ENCODE data around the gene INMT.
"Not testable (repeated sequence)": the region's sequence is repeated elsewhere in the genome, so short reads cannot be mapped to it uniquely, and the experiment has no call there.

The INMT gene

DNA sequence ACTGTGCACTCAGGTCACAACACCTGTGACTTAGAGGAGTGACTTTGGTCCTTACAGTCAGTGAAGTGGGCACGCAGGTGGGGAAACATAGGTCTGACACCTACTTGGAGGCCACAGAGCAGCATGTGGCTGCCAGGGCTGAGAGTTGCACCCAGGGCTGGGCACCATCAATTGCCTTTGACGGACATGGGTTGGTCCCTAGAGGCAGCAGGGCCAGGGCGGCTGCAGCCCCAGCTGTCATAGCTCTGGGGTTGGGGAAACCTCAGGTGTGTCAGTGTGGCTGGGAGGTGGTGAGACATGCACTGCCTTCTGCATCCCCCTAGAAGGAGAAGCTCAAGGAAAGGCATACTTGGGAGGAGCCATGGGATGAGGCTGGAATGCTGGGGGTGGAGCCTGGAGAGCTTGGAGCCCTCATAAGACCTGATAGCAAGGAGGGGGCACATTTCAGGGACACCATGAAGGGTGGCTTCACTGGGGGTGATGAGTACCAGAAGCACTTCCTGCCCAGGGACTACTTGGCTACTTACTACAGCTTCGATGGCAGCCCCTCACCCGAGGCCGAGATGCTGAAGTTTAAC is at the start of gene INMT:
Gene INMT, plus strand, starts transcription at position 440 of the 578 bp plus-strand sequence. Its CDS starts 16 bp downstream, at position 456.
- DNase-seq = no peak

DNA sequence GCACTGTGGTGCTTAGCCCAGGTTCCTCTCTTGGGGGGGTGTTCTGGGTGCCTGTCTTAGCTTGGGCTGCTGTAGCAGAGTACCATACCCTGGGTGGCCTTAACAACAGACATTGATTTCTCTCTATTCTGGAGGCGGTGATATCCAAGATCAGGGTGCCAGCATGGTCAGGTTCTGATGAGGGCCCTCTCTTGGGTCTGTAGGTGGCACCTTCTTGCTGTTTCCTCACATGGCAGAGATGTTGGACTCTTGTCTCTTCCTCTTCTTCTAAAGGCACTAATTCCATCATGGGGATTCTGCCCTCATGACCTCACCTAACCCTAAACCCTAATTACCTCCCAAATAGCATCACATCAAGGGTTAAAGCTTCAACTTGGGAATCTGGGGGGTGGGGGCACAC is 49.7 kb upstream of the INMT start:
- no peak for DNase-seq

DNA sequence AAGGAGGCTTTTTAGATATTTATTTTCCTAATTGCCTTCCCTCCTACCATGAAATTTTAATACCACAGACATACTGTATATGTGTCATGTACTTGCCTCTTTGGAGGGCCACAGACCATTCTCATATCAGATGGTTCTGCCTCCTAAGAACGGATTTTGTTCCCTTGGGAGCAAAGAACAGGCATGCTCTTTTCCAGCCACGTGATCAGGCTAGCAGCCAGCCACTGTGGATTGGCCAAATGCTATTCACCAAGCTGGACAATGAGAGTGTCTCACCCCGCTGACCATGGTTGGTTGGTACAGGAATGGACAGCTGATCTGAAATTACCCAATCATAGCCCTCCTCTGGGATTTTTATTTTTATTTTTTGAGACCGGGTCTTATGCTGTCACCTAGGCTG is 48.2 kb upstream of the INMT start:
- no peak for DNase-seq

DNA sequence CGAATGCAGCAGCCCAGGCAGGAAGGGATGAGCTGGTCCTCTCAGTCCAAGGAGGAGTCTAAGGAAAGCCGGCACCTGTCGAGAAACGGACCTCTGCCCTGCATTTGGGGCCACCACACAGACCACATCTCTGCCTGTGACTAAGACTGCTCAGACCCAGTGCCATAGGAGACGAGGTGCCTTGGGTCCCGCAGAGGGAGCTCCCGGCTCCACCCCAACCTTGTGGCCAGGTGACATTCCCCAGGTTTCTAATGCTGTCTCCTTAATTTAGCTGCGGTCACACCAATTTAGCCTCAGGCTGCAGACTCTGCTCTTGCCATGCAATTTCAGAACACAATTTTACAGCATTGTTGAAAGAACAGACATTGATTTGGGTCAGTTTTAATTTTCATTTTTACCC is 46.9 kb upstream of the INMT start:
- DNase-seq = no peak

DNA sequence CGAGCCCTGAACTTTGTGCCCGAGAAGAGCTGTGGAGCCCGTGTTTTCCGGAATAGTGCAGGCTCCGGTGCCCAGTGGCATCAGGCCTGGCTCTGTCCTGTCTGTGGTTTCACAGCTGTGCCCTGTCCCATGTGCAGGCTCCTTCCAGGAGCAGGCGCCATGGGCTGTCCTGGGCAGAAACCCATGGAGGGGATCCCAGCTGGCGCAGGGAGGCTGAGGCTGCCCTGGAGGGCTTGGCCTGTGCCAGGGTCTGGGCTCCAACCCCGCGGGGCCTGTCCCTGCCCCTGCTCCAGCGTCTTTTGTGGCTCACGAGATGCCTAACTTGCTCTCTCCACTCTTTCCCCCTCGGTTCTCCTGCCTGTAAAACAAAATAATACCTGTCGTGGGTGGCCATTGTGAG is 46.3 kb upstream of the INMT start:
- no peak for DNase-seq

DNA sequence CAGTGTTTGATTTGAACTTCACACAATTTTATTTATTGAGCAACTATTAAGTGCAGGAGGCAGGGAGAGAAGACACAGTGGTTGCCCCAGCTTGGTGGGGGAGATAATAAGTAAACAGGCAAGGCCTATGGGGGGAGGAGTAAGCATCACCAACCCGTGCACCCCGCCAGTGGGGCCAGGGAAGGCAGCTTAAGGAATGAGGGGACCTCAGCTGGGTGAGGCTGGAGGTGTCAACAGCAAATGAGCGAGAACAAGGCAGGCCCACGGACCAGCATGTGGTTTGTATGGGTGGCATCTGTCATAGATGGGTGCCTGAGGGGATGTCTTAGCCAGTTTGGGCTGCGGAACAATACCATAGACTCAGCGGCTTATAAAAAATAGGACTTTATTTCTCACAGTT is 45.6 kb upstream of the INMT start:
- DNase-seq = no peak

DNA sequence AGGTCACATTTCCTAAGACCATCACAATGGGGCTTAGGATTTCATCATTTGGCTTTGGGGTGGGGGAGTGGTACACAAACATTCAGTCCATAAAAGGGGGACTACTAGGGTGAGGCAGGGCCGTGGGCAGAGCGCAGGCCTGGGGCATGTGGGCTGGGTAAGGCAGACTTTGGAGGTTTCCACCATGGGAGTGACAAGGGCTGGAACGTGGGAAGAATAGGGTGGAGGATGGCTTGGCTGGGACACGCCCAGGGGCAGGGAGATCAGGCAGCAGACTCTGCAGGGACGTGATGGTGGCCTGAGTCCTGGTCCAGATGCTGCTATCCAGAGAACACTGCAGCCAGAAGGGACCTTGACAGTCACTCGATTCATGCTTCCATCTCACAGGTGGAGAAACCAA is 45.0 kb upstream of the INMT start:
- DNase-seq = no peak

DNA sequence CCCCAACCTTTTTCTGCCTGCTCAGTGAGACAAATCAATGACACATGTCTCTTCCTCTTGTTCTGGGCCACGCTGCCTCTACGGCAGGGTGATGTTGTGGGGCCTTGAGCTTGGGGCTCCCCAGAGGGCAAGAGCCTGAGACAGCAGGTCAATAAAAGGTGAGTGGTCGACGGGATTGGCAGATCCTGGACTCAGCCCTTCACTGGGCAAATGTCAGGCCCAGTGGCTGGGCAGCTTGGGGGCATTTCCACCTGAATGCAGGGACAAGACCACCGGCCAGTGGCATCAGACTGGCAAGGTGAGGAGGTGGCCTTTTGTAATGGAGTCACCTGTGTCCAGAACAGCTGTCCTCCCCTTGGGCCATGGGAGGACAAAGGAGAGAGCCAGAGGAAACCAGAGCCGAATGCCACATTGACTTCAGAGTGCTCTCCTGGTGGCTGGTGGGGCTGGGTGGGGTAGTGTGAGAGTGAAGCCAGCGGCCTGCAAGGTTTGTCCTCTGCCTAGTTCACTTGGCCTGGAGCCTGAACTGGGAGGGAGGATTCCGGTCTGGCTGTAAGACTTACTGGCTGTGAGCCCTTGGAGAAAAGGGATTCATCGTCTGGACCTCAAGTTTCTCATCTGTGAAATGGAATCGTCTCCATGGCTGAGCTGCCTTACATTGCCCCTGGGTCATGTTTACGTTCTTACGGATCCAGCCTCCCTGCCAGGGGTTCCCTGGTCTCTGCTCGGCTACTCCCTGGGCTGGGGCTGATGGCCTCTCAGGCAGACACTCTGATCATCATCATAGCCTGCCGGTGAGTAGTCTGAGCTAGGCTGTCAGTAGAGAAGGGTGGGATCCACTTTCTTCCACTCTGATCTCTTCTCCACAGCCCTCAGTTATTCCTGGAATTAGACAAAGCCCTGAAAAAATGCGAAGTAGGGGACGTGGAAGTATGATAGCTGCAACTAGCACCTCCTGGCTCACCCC is 44.3 kb upstream of the INMT start:
- no peak for DNase-seq

DNA sequence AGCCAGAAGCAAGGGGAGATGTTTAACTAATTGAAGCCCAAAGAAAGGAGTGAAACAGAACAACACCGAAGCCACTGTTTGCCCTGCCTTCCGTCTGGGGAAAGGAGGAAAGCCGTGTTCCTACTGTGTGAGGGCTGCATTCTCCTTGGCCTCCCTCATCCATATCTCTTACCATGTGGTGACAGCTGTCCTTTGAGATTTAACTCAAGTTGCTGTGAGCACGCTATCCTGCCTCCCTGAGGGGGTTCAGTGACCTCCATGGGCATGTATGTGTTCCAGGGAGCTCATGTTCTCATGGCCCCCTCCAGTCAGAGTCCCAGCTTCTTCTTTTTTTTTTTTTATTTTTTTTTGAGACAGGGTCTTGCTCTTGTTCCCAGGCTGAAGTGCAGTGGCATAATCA is 43.5 kb upstream of the INMT start:
- DNase-seq = no peak

DNA sequence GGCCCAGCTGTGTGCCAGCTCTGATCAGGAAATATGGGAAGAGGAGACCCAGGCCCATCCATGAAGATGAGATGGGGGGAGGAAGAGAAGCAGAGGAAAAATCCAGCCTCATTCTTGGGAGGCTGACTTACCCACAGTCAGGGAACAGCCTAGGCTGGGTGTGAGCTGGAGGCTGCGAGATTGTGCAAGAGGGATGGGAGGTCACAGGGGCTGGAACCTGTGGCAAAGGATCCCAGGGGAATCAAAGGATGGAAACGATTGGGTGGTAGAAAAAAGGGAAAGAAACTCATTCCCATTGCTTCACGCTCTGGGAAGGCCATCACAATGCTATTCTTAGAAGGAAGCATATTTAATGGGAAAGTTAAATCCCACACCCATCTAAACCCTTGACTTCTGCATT is 43.0 kb upstream of the INMT start:
- DNase-seq = no peak

DNA sequence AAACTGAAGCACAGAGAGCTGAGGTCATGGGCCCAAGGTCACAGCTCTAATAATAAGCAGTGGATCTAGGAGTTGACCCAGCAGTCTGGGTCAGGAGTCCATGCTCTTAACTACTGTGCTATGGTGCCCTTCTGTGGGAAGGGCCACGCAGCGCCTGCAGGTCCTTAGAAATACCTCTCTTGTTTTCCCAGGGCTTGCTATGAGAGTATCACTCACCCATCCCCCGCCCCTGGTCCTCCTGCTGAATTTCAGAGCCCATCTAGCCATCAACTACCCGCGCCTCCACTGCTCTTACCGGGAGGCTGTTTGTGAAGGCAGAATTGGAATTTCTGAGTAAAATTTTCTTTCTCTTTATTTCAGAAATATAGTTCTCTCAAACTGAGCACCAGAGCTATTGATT is 42.4 kb upstream of the INMT start:
- no peak for DNase-seq

DNA sequence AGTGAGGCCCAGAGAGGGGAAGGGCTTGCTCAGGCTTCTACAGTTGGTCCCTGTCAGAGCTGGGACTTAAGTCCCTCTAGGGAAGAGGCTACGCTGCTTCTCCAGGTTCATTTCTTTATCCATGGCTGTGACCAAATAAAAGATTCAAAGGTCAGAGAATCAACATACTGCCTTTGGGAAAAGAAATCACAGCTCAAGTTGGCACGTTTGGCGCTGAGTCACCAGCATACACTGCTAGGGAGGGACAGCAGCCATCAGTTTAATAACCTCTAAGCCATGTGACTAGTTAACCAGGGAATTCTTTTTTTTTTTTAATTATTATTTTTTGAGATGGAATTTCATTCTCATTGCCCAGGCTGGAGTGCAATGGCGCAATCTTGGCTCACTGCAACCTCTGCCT is 41.3 kb upstream of the INMT start:
- no peak for DNase-seq

DNA sequence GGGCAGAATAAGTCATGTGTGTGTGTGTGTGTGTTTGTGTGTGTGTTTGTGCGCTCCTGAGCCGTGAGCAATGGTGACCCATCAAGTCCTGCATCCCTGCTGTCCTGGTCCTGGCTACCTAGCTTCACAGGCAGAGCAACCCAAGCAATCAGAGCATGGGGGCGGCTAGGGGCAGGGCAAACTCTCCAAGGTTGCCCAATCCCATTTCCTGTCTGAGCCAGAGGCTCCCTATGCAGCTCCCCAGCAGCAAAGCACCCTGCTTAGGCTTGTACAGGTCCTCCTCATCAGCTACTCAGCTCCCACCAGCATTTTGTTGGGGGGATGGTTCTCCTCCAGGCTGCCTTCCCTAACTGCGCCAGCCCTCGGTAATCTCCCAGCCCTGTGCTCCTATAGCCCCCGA is 38.5 kb upstream of the INMT start:
- DNase-seq = no peak

DNA sequence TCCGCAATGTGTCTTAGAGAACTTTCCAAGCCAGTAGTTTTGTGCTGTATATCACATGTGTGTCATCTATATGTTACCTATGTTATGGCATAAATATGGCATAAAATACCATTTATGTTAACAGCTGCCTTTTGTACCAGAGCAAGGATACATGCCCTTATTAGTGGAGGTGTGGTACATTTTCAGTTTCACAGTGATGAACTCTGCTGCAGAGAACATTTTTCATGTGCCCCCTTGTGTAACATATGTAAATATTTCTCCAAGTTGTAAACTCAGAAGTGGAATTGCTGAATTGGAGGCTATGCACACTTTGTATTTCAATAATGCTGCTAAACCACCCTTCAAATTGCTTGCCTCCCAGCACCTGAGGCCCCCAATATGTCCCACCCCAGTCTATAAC is 37.8 kb upstream of the INMT start:
- no peak for DNase-seq

DNA sequence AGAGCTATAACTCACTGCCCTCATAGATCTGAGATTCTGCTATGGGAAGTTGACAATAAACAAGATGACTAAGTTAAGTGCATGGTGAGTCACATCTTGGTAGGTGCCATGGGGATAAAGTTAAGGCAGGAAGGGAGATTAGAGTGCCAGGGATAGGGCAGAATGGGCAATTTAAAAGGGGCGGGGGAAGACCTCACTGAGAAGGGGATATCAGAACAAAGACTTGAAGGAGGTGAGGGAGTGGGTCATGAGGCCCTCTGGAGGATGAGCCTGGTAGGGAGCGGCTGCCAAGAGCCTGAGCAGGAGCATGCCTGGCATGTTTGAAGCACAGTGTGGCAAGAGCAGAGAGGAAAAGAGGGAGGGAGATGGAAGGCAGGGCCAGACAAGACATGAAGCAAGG is 34.8 kb upstream of the INMT start:
- no peak for DNase-seq

DNA sequence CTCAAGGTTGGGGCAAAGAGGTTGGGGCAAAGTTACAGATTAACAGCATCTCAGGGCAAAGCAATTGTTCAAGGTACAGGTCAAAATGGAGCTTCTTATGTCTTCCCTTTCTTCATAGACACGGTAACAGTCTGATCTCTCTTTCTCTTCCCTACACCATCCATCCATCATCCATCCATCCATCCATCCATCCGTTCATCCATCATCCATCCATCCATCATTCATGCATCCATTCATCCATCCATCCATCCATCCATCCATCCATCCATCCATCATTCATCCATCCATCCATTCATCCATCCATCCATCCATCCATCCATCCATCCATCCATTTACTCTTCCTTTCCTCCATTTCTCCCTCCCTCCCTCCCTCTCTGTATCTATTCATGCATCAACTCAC is 32.5 kb upstream of the INMT start:
- DNase-seq = not testable (repeated sequence)

DNA sequence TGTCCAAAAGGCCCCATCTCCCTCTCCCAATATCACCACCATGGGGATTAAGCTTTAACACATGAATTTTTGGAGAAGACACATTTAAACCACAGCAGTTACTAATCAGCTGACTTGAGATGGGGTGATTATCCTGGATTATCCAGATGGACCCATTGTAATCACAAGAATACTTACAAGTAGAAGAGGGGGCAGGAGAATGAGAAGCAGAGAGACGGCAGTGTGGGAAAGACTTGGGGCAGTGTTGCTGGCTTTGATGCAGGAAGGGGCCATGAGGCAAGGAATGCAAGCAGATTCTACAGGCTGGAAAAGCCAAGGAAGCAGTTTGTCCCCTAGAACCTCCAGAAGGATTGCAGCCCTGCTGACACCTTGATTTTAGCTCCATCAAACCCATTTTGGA is 30.7 kb upstream of the INMT start:
- no peak for DNase-seq

DNA sequence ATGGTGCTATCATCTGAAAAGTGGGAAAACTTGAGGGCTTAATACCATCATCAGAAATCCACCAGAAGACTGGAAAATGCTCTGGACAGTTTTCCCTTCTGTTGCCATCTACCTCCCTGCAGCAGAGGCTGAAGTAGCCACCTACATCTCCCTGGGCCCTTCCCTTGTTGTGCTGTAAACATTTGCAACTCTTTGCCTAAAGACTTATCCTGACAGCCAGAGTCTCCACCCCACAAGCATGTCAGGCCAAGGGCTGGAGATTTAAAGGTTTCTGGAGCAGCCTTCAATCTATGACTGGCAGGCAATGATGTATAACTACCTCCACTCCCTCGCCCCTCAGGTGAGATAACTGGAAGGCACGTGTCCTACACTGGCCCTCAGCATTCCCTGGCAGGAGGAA is 29.7 kb upstream of the INMT start:
- no peak for DNase-seq

DNA sequence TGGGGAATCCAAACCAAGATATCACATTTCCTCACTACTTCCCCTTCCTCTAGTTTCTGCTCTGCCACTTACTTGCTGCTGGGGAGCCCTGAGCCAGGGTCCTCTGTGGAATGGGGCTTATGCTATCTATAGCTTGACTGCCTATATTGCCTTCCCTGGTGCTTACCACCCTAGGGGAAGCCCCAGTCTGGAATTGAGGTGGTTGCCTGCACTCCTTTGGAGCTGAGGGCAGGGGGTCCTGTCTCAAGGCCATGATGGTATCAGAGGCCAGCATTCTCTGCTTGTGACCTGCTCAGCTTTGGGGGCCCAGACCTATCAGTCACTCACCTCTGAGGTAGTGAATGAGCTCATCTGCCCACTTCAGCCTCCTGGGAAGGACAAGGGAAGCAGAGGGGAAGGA is 29.3 kb upstream of the INMT start:
- DNase-seq = no peak

DNA sequence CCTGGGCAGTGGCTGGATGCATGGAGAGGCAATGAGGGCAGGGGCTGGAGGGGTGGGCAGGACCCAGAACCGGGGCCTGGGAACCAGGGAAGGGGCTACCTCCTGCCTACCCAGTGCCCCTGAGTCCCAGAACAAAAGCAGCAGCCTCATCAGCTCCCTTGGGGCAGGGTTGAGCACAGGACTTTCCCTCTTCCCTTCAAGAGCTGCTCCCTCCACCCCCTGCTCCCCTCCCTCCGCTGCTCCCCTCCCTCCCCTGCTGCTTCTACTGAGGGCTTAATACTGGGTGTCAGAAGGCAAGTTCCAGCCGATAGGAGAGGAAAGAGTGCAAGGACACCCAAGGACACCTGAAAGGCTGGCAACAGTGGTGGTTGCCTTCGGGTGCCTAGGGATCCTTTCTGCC is 28.2 kb upstream of the INMT start:
- no peak for DNase-seq

DNA sequence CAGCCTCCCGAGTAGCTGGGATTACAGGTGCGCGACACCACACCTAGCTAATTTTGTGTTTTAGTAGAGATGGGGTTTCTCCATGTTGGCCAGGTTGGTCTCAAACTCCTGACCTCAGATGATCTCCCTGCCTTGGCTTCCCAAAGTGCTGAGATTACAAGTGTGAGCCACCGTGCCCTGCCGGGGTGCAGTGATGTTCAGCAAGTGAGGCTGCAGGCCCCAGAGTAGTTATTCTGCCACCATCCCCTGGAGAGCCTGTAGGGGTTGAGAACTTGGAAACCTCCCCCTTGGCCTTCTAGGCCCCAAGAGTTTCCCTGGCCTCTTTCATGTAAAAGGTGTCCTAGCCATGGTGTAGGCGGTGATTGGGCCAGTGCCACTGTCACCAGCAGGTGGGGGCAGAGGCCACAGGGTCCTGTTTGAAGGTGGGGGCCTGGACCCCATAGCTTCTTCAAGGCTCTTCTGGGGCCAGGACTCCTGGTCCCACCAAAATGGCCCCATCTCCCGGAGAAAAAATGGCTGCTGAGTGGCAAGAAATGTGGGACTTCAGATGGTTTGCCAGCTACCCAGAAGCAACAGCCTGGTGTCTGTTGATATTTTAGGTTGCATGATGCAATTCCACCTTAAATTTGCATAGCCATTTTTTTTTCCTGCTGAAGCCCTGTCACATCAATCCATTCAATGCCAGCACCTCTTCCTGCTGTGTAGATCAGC is 25.5 kb upstream of the INMT start:
- no peak for DNase-seq

DNA sequence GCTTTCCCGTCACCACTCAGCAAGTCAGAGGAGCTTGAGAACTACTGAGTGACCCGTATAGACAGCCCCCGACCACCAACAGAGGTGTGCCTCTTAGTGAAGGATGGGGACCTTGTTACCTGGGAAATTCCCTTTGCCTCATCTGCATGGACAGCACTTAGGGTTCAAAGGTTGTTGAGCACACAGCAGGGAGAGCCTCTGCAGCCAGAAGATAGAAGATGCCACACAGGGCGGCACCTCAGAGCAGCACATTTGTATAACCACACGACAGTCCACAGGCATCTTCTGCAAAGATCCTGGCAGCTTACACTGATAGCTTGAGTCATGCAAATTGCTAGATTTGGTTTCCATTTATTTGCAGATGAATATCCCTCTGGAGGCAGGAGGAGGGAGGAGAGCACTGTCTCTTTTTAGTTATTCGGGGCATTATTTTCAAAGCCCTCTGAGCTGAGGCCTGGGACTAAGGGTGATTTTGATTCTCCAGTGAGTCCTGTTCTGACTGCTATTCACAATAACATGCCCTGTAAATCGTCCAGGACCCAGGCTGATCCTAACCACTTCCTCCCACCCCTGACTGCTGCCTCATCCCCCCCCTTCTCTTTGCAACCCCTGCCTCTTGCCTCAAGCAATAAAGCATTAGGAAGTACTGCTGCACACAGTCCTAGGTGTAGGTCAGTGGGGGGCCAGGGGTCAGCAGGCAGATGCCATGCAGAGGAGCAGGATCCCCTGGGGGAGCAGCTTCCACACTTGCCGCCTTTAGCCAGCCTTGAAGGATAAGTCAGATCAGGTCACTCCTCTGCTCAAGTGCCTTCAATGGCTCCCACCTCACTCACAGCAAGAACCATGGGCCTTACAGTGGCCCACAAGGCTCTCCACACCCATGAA is 24.6 kb upstream of the INMT start:
- DNase-seq = no peak

DNA sequence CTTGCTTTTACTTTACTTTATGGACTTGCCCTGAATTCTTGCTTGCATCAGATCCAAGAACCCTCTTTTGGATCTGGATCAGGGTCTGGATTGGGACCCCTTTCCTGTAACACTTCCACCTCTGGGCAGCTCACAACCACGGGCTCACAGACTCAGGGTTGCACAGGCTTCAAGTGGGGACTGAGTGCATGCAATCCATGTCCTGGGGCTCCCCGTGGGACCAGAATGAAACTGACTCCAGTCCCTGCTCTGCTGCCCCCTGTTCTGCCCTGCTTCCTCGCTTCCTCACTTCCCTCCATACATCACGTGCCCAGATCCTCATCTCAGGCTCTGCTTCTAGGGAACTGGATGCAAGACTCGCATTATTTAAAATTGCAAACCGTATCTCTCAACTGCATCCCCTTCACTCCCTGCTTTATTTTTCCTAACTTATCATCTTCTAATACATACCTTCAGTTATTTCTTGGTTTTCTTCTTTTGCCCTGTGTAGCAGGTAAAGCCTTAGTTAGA is 23.3 kb upstream of the INMT start:
- no peak for DNase-seq
